ENCODE results near the gene MRNIP.

Gene MRNIP

GRCh38 chr5:179806250-179807048, 52.2 kb downstream of the MRNIP start, which contains the start of gene MGAT4B:
TSS of gene MGAT4B (minus strand) at chr5:179806866. CDS start at chr5:179806583, 283 bp downstream.
- Mint-ChIP-seq H3K36me3 (peaks cover 2% of the 10 kb centered on the region), H3K4me1 (peaks cover 26% of the 10 kb centered on the region), H3K27ac (peak within 1 kb of the TSS; percentile 28), H3K9me3 (no peaks in the 10 kb centered on the region), H3K4me3 (peak within 1 kb of the TSS; percentile 90), H3K27me3 (no peaks in the 10 kb centered on the region)
- ATAC-seq (ENCODE audit: low read depth) (peak; percentile 82), DNase-seq (ENCODE audit: low spot score in 2 of 2) (peak; percentile 67 to 68)

- Mint-ChIP-seq H3K9me3 (no peaks in the 10 kb centered on the region), H3K36me3 (peaks cover 2% of the 10 kb centered on the region), H3K27ac (peak overlapping the region; percentile 88), H3K4me1 (peaks cover 26% of the 10 kb centered on the region), H3K4me3 (peak overlapping the region; percentile 90), H3K27me3 (no peaks in the 10 kb centered on the region)
- peak; percentile 9 for ATAC-seq (ENCODE audit: low read depth)
- no peak for DNase-seq (ENCODE audit: low spot score in 2 of 2)
Measured at GRCh38 chr5:179805529-179806249, 52.9 kb downstream of the MRNIP start.

GRCh38 chr5:179805070-179805528, 53.5 kb downstream of the MRNIP start:
- H3K27me3 Mint-ChIP-seq: no peaks in the 10 kb centered on the region
- ATAC-seq (ENCODE audit: low read depth) (no peak), DNase-seq (ENCODE audit: low spot score in 2 of 2) (no peak)
- peaks cover 26% of the 10 kb centered on the region for H3K4me1 Mint-ChIP-seq
- peaks cover 2% of the 10 kb centered on the region for H3K36me3 Mint-ChIP-seq
- no peaks in the 10 kb centered on the region for H3K9me3 Mint-ChIP-seq
- peak overlapping the region; percentile 88 for H3K27ac Mint-ChIP-seq
- peak overlapping the region; percentile 90 for H3K4me3 Mint-ChIP-seq

- Mint-ChIP-seq H3K4me1 (peaks cover 26% of the 10 kb centered on the region), H3K27ac (peak overlapping the region; percentile 88), H3K36me3 (peaks cover 2% of the 10 kb centered on the region), H3K27me3 (no peaks in the 10 kb centered on the region), H3K9me3 (no peaks in the 10 kb centered on the region), H3K4me3 (peak overlapping the region; percentile 90)
- no peak for ATAC-seq (ENCODE audit: low read depth)
- no peak for DNase-seq (ENCODE audit: low spot score in 2 of 2)
Measured at GRCh38 chr5:179804555-179804947, 54.1 kb downstream of the MRNIP start.

GRCh38 chr5:179803651-179804554, 54.7 kb downstream of the MRNIP start:
- DNase-seq (ENCODE audit: low spot score in 2 of 2) (no peak), ATAC-seq (ENCODE audit: low read depth) (no peak)
- Mint-ChIP-seq H3K27me3 (no peaks in the 10 kb centered on the region), H3K4me1 (peaks cover 26% of the 10 kb centered on the region), H3K36me3 (peaks cover 6% of the 10 kb centered on the region), H3K27ac (peak overlapping the region; percentile 88), H3K9me3 (no peaks in the 10 kb centered on the region), H3K4me3 (peak overlapping the region; percentile 12)

- no peak overlapping the region for H3K27ac Mint-ChIP-seq
- H3K9me3 Mint-ChIP-seq: no peaks in the 10 kb centered on the region
- H3K27me3 Mint-ChIP-seq: no peaks in the 10 kb centered on the region
- no peak overlapping the region for H3K4me3 Mint-ChIP-seq
- ATAC-seq (ENCODE audit: low read depth) (no peak), DNase-seq (ENCODE audit: low spot score in 2 of 2) (no peak)
- peaks cover 6% of the 10 kb centered on the region for H3K36me3 Mint-ChIP-seq
- peaks cover 26% of the 10 kb centered on the region for H3K4me1 Mint-ChIP-seq
Measured at GRCh38 chr5:179802950-179803562, 55.6 kb downstream of the MRNIP start.

GRCh38 chr5:179802207-179802883, 56.3 kb downstream of the MRNIP start:
- no peak for ATAC-seq (ENCODE audit: low read depth)
- Mint-ChIP-seq H3K36me3 (peaks cover 6% of the 10 kb centered on the region), H3K9me3 (no peaks in the 10 kb centered on the region), H3K27ac (no peak overlapping the region), H3K4me1 (peaks cover 26% of the 10 kb centered on the region), H3K4me3 (no peak overlapping the region), H3K27me3 (no peaks in the 10 kb centered on the region)
- DNase-seq (ENCODE audit: low spot score in 2 of 2): no peak

GRCh38 chr5:179801304-179802206, 57.1 kb downstream of the MRNIP start:
- peak overlapping the region; percentile 15 for H3K27ac Mint-ChIP-seq
- peak; percentile 84 to 87 for DNase-seq (ENCODE audit: low spot score in 2 of 2)
- ATAC-seq (ENCODE audit: low read depth): peak; percentile 57
- H3K27me3 Mint-ChIP-seq: no peaks in the 10 kb centered on the region
- H3K9me3 Mint-ChIP-seq: no peaks in the 10 kb centered on the region
- no peak overlapping the region for H3K4me3 Mint-ChIP-seq
- H3K4me1 Mint-ChIP-seq: peaks cover 31% of the 10 kb centered on the region
- peaks cover 6% of the 10 kb centered on the region for H3K36me3 Mint-ChIP-seq

GRCh38 chr5:179800696-179801201, 57.9 kb downstream of the MRNIP start:
- DNase-seq (ENCODE audit: low spot score in 2 of 2): no peak
- no peaks in the 10 kb centered on the region for H3K27me3 Mint-ChIP-seq
- no peak for ATAC-seq (ENCODE audit: low read depth)
- peaks cover 31% of the 10 kb centered on the region for H3K4me1 Mint-ChIP-seq
- H3K4me3 Mint-ChIP-seq: no peak overlapping the region
- peaks cover 6% of the 10 kb centered on the region for H3K36me3 Mint-ChIP-seq
- no peak overlapping the region for H3K27ac Mint-ChIP-seq
- H3K9me3 Mint-ChIP-seq: no peaks in the 10 kb centered on the region

GRCh38 chr5:179800071-179800695, 58.4 kb downstream of the MRNIP start:
- H3K27ac Mint-ChIP-seq: no peak overlapping the region
- H3K4me1 Mint-ChIP-seq: peaks cover 28% of the 10 kb centered on the region
- ATAC-seq (ENCODE audit: low read depth): no peak
- DNase-seq (ENCODE audit: low spot score in 2 of 2): no peak
- no peaks in the 10 kb centered on the region for H3K9me3 Mint-ChIP-seq
- H3K36me3 Mint-ChIP-seq: peaks cover 6% of the 10 kb centered on the region
- no peaks in the 10 kb centered on the region for H3K27me3 Mint-ChIP-seq
- no peak overlapping the region for H3K4me3 Mint-ChIP-seq

GRCh38 chr5:179799644-179799973, 59.0 kb downstream of the MRNIP start:
- Mint-ChIP-seq H3K36me3 (peaks cover 6% of the 10 kb centered on the region), H3K4me3 (no peak overlapping the region), H3K9me3 (no peaks in the 10 kb centered on the region), H3K27me3 (no peaks in the 10 kb centered on the region), H3K27ac (no peak overlapping the region), H3K4me1 (peaks cover 26% of the 10 kb centered on the region)
- ATAC-seq (ENCODE audit: low read depth) (no peak), DNase-seq (ENCODE audit: low spot score in 2 of 2) (no peak)

Data from memory B cell (primary cell).